Posterior vena cava (tissue), 2 donors: ENCODE data around the gene BLZF1. TPM values are rescaled to one million over a fixed set of nuclear protein-coding genes. Genes with fewer than 3 reads are reported as not detected.
"Not testable (repeated sequence)": the region's sequence is repeated elsewhere in the genome, so short reads cannot be mapped to it uniquely, and the experiment has no call there.

Source experiments
- DNase-seq: peaks from one replicate; pipeline ENCODE4 v3.0.0-alpha.2; 2020; ENCODE audit warnings: low spot score
- intact Hi-C, 2 donors: fragments of 100-400 bp; cut with DNase I; formaldehyde crosslinking; loops; one replicate each; pipeline versions ENCODE4 v1.14.1 to v1.14.2; 2022 to 2023
- total RNA-seq, 2 donors: library from RNA; stranded (reverse); fragmentation: NEBNext Ultra II Directional; extraction: Animal tissue kit (Norgen Biotek cat#: 25700); gene quantifications; one replicate each; pipeline ENCODE4 v1.2.1, GENCODE V29; 2021
- donor health status: DM: yes; HTN: yes; CAD: no.
- donor health status: DM: yes; HTN: yes; CAD: no.

BLZF1 gene
- total RNA-seq, 2 donors from 2014 or later = 27.5 to 28.5 TPM

DNA sequence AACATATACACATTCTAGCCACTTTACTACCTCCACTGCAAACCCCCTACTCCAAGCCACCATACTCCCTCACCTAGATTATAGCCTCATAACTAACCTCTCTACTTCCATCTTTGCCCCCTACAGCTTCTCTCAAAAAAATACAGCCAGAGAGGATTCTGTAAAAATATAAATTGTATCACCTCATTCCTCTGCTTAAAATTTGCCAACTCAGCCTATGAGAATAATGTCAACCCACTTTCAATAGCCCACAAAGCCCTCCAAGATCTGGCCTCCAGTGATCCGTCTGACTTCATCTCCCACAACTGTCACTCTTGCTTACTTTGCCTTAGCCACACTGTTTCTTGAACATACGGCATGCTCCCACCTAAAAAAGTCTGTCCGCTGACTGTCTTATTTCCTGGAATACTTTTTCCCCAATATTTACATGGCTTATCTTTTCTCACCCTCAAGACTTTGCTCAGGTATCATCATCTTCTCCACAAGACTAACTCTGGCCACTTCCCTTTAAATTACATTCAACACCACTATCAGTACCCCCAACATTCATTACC is 21.9 kb upstream of the BLZF1 start:
- DNase-seq = no peak
- intact Hi-C loops = loop anchor here (5.0 to 10.0 kb wide), 2 partner anchors 744 to 751 kb away; no protein-coding TSS in a partner anchor

DNA sequence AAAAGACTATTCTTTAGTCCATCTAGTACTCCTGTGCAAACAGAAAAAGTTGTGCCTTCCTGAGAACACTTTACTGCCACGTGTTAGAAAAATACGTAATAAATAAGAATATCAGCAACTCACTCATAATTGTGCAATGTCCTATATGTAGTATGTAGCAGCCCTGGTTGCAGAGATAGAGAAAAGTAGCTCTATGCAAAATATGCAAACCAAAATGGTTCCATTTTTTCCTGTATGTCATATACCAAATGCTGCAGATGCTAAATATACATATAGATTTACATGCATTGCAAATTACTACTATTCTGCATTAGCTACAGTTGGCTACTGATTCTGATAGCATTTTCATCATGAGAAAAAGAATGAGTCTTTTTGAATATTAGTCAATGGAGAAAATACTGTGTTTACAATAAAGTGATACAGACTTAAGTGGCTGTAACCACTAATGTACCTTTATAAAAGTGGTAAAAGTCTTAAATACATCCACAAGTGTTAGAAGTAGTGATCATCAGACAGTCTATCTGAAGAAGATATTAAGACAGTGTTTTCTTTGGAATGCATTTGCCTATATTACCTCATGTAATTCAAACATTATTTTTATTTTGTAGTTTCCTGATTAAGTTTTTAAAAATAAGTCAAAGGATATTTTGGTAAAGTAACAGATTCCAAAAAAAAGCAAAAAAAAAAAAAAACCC is 20.2 kb upstream of the BLZF1 start:
- intact Hi-C loops = loop anchor here (5.0 to 10.0 kb wide), 2 partner anchors 746 to 753 kb away; no protein-coding TSS in a partner anchor
- no peak for DNase-seq

DNA sequence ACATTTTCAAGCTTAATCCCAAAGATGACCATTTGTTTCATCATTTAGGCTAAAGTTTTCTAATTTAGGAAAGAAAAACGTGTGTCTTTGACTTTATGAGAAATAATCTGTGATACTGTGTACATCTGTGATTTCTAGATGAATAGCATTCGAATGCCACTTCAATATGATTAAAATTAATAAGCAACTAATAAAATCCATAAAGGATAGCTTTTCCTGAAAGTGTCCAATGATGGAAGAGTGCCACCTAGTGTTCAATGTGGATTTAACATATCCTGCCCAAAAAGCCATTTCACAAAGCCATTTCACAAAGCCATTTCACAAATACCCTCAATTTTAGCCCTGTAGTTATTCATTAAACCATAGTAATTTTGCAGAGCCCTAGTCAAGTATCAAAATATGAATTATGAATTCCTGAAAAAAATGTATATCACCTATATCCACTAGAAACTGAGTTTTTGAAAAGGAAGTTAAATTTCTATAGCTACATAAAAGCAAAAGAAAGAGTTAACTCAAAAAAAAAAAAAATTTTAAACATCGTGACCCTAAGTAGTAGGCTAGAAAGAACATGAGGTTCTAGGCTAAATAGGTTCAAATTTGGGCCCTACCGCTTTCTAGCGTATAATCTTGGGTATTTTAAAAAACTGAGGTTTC is 19.5 kb upstream of the BLZF1 start:
- intact Hi-C loops = loop anchor here (5.0 to 10.0 kb wide), 2 partner anchors 746 to 754 kb away; no protein-coding TSS in a partner anchor
- DNase-seq = no peak

DNA sequence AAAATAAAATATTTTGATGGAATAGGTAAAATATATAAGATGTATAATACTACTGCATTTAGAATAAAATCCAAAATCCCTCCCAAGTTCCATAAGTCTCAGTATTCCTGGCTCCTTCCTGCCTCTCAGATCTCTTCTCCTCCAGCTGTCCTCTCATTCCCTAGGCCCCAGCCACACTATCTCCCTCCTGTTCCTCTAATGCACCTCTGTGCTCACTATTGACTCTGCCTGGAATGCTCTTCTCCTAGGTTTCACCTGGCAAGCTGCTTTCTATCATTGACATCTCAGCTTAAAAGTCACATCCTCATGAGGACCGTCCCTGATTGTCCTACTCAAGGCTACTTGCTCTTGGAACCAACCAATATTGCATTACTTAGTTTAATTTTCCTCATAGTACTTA is 7.6 kb upstream of the BLZF1 start:
- no peak for DNase-seq
- intact Hi-C loops = no loop called here

DNA sequence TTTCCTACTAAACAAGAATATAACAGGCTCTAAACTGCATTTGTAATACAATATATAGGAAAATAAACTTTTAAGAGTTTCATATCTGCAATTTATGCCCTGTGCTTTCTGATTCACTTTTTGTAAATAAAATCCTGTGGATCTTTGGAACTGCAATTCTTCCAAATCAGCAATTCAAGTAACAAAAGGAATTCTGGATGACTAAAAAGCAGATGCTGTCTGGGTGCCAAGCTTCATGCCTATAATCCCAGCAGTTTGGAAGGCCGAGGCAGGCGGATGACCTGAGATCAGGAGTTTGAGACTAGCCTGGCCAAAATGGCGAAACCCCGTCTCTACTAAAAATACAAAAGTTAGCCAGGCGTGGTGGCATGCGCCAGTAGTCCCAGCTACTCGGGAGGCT is 6.7 kb upstream of the BLZF1 start:
- intact Hi-C loops = no loop called here
- no peak for DNase-seq

DNA sequence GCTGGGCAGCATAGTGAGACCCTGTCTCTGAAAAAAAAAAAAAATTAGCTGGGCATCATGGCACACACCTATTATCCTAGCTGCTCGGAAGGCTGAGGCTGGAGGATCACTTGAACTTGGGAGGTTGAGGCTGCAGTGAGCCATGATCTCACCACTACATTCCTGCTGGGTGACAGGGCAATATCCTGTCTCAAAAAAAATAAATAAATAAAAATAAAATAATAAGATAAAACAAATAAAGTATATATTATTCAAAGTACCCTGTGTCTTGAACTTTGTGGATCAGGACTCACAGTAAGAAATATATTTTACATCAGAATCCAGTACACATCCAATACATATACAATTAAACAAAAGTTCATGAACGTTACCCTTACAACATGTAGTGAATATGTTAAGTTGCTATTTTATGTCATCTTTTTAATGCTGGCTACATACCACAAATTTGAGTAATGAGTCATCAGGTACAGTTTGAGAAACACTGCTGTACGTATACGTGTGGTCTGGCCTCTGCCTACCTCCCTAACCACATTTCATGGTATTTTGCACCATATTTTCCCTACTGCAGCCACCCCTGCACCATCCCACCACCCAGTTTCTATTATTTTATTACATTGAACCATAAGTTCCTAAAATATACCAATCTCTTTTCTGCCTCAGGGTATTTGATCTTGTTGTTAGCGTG is 4.8 kb upstream of the BLZF1 start:
- intact Hi-C loops = no loop called here
- DNase-seq = no peak

DNA sequence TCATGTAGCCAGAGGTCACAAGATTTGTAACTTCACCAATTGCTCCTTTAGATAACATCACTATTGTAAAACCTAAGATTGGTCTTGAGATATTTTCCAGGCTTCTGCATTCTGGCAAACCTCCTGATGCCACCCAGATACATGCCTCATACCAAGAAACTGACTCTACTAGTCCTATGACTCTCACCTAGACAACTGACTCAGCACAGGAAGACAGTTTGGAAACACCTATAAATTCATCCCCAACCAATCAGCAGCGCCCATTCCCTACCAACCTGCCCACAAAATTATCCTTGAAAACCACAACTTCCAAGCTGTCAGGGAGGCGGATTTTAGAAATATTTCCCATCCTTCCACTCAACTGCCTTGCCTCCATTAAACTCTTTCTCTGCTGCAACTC is 3.0 kb upstream of the BLZF1 start:
- intact Hi-C loops = no loop called here

DNA sequence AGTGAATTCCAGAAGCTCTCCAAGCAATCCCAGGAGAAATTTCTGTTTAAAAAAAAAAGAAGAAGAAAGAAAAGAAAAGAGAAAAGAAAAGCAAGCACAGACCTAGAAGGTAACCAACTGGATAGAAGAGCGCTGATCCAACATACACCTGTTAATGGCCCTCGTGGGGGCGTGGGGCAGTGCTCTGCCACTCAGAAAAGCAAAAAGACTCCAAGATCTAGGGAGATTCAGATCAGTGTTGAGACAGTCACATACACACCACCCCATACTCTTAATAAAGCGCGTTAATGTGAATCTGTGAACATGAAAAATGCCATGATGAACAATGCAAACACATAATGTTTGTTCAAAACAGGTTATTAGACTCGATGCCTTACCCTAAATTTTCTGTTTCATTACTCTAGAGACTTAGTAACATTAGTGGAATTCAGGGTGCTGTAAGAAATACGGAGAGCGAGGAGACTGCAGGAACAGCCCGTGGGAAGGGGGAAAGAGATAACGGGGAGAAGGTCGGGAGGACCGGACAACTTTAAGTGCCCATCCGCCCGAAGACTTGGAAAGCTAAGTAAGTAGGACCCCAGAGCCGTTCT is 804 bp upstream of the BLZF1 start:
- intact Hi-C loops = no loop called here
- DNase-seq = no peak

More for the DNA sequence above, 3.0 kb upstream of the BLZF1 start:
- DNase-seq = no peak

DNA sequence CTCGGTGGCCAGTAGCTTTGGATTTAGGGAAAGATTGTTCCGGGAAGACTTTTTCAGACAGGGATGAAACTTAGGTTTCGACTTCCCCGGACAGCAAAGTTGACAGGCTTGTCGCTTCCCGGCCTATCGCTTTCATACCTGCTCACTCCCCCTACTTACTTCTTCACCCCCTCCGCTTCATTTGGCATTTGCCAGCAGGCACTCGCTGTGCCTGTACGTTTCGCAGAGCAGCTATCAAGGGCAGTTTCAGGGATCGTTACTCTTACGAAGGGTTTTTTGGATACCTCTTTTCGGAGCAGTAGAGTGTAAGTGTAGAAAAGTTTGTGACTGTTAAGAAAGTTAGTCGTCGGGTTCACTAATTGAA is 393 bp downstream of the BLZF1 start:
- no peak for DNase-seq
- intact Hi-C loops = no loop called here

DNA sequence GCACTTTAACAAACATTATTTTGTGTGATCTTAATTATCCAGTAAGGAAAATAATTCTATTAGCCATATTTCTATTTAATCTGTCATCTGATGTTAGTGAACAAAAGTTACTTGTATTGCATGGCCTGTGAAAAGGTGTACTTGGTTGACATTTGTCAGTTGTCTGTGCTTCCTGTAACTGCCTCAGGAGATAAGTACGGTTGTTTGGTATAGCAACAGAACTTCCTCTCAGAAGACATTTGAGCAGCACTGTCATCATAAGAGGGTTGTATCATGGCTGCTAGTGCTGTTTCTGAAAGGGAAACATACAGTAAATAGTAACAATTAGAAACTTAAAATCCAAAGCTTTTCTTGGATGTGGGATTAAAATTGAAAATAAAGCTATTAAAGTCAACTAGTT is 3.4 kb downstream of the BLZF1 start:
- intact Hi-C loops = loop anchor here in 1 of 2 donors (10.0 kb wide), 1 partner anchor 173 kb away; no protein-coding TSS in a partner anchor
- no peak for DNase-seq

DNA sequence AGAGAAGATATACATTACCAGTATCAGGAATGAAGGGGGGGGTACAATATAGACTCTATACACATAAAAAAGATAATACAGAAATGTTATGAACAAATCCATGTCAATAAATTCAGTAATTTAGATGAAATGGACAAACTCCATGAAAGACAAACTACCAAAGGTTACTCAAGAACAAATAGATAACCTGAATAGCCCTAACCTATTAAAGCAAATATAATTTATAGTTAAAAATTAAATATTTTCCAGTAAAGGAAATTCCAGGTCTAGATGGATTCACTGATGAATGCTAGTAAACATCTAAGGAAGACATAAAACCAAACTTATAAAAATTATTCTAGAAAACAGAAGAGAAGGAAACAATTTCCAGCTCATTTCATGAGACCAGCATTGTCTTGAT is 13.2 kb downstream of the BLZF1 start:
- DNase-seq = no peak
- intact Hi-C loops = no loop called here

DNA sequence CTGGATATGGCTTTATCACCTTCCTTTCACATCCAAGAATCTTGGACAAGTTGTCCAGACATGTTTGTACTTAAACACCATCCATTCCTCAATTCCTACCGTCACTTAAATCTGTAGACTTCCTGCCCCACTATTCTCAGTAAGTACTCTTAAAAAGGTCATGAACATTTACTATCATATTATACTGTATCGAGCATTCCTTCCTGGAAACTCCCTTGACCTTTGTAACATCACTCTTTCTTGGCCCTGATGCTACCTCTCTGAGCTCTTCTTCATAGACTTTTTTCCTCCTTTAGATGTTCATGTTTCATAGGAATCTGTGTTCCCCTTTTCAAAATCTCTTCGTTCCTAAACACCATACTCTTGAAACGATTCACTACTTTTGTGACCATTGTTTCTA is 15.5 kb downstream of the BLZF1 start:
- intact Hi-C loops = no loop called here
- no peak for DNase-seq

DNA sequence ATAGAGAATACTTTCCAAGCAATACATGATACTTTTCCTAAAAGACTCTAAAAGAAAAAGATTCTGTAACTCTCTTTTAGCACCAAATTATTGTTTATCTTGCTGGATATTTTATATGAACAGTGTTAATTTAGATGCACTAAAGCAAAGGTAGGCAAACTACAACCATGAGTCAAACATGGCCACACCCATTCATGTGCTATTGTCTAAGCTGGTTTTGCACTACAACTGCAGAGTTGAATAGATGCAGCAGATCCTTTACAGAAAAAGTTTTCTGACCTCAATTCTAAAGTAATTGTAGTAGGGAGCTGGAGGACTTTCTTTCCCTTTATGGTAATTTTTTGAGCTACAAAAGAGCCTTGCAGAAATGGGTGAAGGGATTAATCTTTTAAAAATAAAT is 19.4 kb downstream of the BLZF1 start:
- DNase-seq = no peak
- intact Hi-C loops = no loop called here

DNA sequence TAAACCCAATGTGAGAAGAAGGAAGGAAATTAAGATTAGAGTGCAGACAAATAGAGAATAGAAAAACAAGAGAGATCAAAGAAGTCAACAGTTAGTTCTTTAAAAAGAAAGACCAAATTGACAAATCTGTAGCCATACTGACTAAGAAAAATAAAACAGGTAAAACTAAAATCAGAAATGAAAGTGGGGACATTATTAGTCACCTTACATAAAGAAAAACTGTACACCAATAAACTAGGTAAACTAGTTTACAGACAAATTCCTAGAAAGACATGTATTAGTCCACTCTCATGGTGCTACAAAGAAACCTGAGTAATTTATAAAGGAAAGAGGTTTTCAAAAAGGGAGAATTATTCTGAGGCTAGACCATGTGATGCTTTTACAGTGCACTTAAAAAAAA is 22.3 kb downstream of the BLZF1 start:
- no peak for DNase-seq
- intact Hi-C loops = no loop called here

DNA sequence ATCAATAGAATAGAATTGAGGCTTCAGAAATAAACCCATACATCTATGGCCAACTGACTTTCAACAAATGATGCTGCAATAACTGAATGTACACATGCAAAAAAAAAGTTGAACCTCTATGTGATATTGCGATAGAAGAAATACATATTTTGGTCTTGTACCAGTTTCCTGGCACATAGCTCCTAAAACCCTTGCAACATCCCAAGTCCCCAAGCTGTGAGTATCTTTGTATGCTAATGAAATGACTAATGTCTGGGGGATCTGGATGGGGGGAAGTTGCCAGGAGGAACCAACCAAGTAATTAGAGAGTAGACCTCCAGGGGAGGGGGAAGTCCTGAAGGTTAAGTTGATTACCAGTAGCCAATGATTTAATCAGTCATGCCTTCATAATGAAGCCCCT is 24.4 kb downstream of the BLZF1 start:
- intact Hi-C loops = no loop called here
- DNase-seq = no peak

DNA sequence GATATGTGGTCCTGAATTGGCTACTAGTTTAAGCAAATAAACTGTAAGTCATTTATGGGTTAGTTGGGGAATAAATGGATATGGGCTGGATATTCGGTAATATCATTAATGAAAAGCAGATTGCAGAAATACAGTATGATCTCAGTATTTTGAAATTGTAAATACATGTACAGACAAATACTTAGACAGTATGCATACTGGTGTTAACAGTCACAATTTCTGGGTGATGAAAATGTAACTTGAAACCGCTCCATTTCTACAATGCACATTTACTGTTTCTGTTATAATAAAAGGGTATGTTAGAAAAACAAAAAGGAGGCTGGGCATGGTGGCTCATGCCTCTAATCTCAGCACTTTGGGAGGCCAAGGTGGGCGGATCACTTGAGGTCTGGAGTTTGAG is 28.0 kb downstream of the BLZF1 start:
- intact Hi-C loops = no loop called here

DNA sequence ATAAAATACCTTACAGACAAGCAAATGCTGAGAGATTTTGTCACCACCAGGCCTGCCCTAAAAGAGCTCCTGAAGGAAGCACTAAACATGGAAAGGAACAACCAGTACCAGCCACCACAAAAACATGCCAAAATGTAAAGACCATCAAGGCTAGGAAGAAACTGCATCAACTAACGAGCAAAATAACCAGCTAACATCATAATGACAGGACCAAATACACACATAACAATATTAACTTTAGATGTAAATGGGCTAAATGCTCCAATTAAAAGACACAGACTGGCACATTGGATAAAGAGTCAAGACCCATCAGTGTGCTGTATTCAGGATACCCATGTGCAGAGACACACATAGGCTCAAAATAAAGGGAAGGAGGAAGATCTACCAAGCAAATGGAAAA is 34.6 kb downstream of the BLZF1 start:
- DNase-seq, intact Hi-C loops: not testable (repeated sequence)

More for the DNA sequence above, 28.0 kb downstream of the BLZF1 start:
- no peak for DNase-seq

DNA sequence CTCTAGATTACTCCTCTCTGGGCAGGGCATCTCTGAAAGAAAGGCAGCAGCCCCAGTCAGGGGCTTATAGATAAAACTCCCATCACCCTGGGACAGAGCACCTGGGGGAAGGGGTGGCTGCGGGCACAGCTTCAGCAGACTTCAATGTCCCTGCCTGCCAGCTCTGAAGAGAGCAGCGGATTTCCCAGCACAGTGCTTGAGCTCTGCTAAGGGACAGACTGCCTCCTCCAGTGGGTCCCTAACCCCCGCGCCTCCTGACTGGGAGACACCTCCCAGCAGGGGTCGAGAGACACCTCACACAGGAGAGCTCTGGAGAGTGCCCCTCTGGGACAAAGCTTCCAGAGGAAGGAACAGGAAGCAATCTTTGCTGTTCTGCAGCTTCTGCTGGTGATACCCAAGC is 40.3 kb downstream of the BLZF1 start:
- DNase-seq = peak; percentile 42
- intact Hi-C loops = not testable (repeated sequence)

DNA sequence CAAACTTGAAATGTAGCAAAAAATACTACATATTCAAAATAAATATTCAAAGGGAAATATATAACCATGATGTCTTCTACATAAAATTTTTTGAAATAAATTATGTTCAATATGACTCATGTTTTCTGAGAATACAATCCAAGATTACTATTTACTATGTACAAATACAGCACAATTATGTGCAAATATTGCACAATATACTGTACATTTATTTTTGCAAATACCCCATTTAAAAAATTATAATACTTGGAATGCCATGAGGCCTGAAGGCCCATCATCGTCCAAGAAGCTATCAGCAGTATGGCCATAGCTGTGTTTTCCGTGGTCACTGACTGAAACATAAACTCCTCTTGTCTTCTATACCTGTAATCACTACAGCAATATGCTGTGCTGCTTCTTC is 47.0 kb downstream of the BLZF1 start:
- intact Hi-C loops = no loop called here
- no peak for DNase-seq

DNA sequence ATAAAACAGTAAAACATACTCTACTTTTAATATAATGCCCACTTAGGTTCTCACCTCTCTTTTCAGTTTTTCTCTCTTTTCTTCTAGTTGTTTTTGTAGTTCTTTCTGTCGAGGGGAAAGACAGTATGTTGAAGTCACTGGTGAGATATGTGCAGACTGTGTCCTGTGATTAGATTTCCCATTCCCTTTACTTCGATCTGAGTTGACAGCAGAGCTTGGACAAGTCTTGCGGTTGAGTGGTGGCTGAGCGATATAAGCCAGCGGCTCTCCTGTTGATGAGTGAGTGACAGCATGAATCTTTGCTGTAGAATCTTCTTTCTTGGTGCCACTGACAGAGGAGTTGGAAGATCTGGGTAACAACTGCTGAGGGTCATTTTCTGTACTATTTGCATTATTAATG is 53.3 kb downstream of the BLZF1 start:
- intact Hi-C loops = no loop called here
- DNase-seq = no peak
